ENCODE results near the gene AXIN1. TPM values are rescaled to one million over a fixed set of nuclear protein-coding genes. Genes with fewer than 3 reads are reported as not detected.
A peak's percentile ranks its signal among the peaks of the same experiment; 100 is the strongest.
"Not testable (repeated sequence)": the region's sequence is repeated elsewhere in the genome, so short reads cannot be mapped to it uniquely, and the experiment has no call there.

The AXIN1 gene
- 23.5 and 23.8 TPM in 2 replicates for total RNA-seq

GRCh38 chr16:352547-353403 is at the start of gene AXIN1:
AXIN1 (minus strand) TSS chr16:352723; CDS start chr16:347025, 5,698 bp downstream.
- DNase-seq (ENCODE audit: low read depth, low spot score), result peak; percentile 48

GRCh38 chr16:401468-402348 is 49.2 kb upstream of the AXIN1 start, which contains the start of gene DECR2:
DECR2 (plus strand) TSS chr16:401885; CDS start chr16:401964, 79 bp downstream.
- DNase-seq (ENCODE audit: low read depth, low spot score), result peak; percentile 57

GRCh38 chr16:400061-400591 is 47.6 kb upstream of the AXIN1 start:
- no peak for DNase-seq (ENCODE audit: low read depth, low spot score)

GRCh38 chr16:399340-400019 is 47.0 kb upstream of the AXIN1 start:
- no peak for DNase-seq (ENCODE audit: low read depth, low spot score)

- DNase-seq (ENCODE audit: low read depth, low spot score), result no peak
Observed at GRCh38 chr16:398561-399339, 46.2 kb upstream of the AXIN1 start.

GRCh38 chr16:397736-398332 is 45.3 kb upstream of the AXIN1 start:
- no peak for DNase-seq (ENCODE audit: low read depth, low spot score)

- DNase-seq (ENCODE audit: low read depth, low spot score), result no peak
Observed at GRCh38 chr16:397135-397661, 44.7 kb upstream of the AXIN1 start, which contains the start of gene NME4. NME4 (plus strand) TSS chr16:397199; CDS start chr16:397223, 24 bp downstream.

- no peak for DNase-seq (ENCODE audit: low read depth, low spot score)
Observed at GRCh38 chr16:396605-397004, 44.1 kb upstream of the AXIN1 start.

- DNase-seq (ENCODE audit: low read depth, low spot score), result no peak
Observed at GRCh38 chr16:396199-396598, 43.7 kb upstream of the AXIN1 start.

GRCh38 chr16:392450-393030 is 40.0 kb upstream of the AXIN1 start:
- DNase-seq (ENCODE audit: low read depth, low spot score), result no peak

GRCh38 chr16:391885-392335 is 39.4 kb upstream of the AXIN1 start:
- DNase-seq (ENCODE audit: low read depth, low spot score), result peak; percentile 22

GRCh38 chr16:389352-389751 is 36.8 kb upstream of the AXIN1 start:
- no peak for DNase-seq (ENCODE audit: low read depth, low spot score)

GRCh38 chr16:387761-388666 is 35.5 kb upstream of the AXIN1 start:
- not testable (repeated sequence) for DNase-seq (ENCODE audit: low read depth, low spot score)

GRCh38 chr16:386641-387156 is 34.2 kb upstream of the AXIN1 start:
- DNase-seq (ENCODE audit: low read depth, low spot score), result no peak

GRCh38 chr16:383326-384051 is 31.0 kb upstream of the AXIN1 start:
- DNase-seq (ENCODE audit: low read depth, low spot score), result no peak

GRCh38 chr16:381789-382717 is 29.5 kb upstream of the AXIN1 start, which contains the start of gene PGAP6:
PGAP6 (minus strand) TSS chr16:381978; CDS start chr16:381821, 157 bp downstream.
- DNase-seq (ENCODE audit: low read depth, low spot score), result no peak

All from pulmonary artery endothelial cell (primary cell).